ENCODE data around the gene MKRN2. TPM values are rescaled to one million over a fixed set of nuclear protein-coding genes. Genes with fewer than 3 reads are reported as not detected.
A peak's percentile ranks its signal among the peaks of the same experiment; 100 is the strongest.

Gene MKRN2
- total RNA-seq, 1 experiment from 2014 or later: 18.2 TPM

- TF ChIP-seq MAX (CRISPR knock-in tag; IDR thresholded peaks at IDR 0.05): peak; percentile 79
- TF ChIP-seq MYBL2 (CRISPR knock-in tag; IDR thresholded peaks at IDR 0.05): peak; percentile 67
- TF ChIP-seq ZNF671 (CRISPR knock-in tag; IDR thresholded peaks at IDR 0.05): peak; percentile 50; the same call in 1 of the 2 replicates
- 0 out of 2 replicates have a peak, but pooled peaks have one; percentile 34 for TF ChIP-seq IRF1 (CRISPR knock-in tag; IDR thresholded peaks at IDR 0.05)
- TF ChIP-seq CDX4 (CRISPR knock-in tag; IDR thresholded peaks at IDR 0.05; ENCODE audit: borderline replicate concordance): no peak
- no peak for TF ChIP-seq ERG (CRISPR knock-in tag; IDR thresholded peaks at IDR 0.05)
- TF ChIP-seq ZNF232 (CRISPR knock-in tag; IDR thresholded peaks at IDR 0.05): no peak; the same call in 1 of the 2 replicates
- TF ChIP-seq PREB (CRISPR knock-in tag; IDR thresholded peaks at IDR 0.05; ENCODE audit: borderline replicate concordance): no peak
- TF ChIP-seq HMGXB4 (CRISPR knock-in tag; IDR thresholded peaks at IDR 0.05): peak; percentile 95
- TF ChIP-seq RELA (CRISPR knock-in tag; IDR thresholded peaks at IDR 0.05; ENCODE audit: borderline replicate concordance): no peak
- TF ChIP-seq SMAD4 (CRISPR knock-in tag; IDR thresholded peaks at IDR 0.05): no peak
- no peak for TF ChIP-seq ZMAT4 (CRISPR knock-in tag; IDR thresholded peaks at IDR 0.05)
These were observed at the start of gene MKRN2 (continued) for GRCh38 chr3:12556690-12557472.

- no peak overlapping the region for H3K4me3 Mint-ChIP-seq
These were observed 49.2 kb upstream of the MKRN2 start for GRCh38 chr3:12507591-12508281.

More at GRCh38 chr3:12507591-12508281, 49.2 kb upstream of the MKRN2 start:
- no peaks in the 10 kb centered on the region for H3K27me3 Mint-ChIP-seq (ENCODE audit: low read depth)
- ChIA-PET CTCF (no interaction called here), POLR2A (no interaction called here)
- H3K27ac Mint-ChIP-seq: no peak overlapping the region
- H3K4me1 Mint-ChIP-seq: no peaks in the 10 kb centered on the region
- no peak for TF ChIP-seq ZNF532 (CRISPR knock-in tag; IDR thresholded peaks at IDR 0.05; ENCODE audit: borderline replicate concordance)
- TF ChIP-seq ZMAT4 (CRISPR knock-in tag; IDR thresholded peaks at IDR 0.05): no peak
- TF ChIP-seq HMGXB4 (CRISPR knock-in tag; IDR thresholded peaks at IDR 0.05): no peak
- no peak for TF ChIP-seq ELF4 (CRISPR knock-in tag; IDR thresholded peaks at IDR 0.05; ENCODE audit: low read depth)
- no peak for TF ChIP-seq HMGA2 (CRISPR knock-in tag; IDR thresholded peaks at IDR 0.05)
- TF ChIP-seq ESRRA (CRISPR knock-in tag; IDR thresholded peaks at IDR 0.05; ENCODE audit: borderline replicate concordance): no peak
- H3K36me3 Mint-ChIP-seq: peaks cover 32% of the 10 kb centered on the region
- no peaks in the 10 kb centered on the region for H3K9me3 Mint-ChIP-seq
- no peak for ATAC-seq
- no peak for DNase-seq (ENCODE audit: low spot score)

Data from WTC11 (cell line).